K562 (cell line): ENCODE results near the gene C11orf86.

ENCODE experiments used
- E2F3 ChIP-seq: fragments of 250-450 bp; sonication (Bioruptor Pico); IDR thresholded peaks from 2 replicates; pipeline ENCODE4 v1.4.0; 2020; ENCODE audit warnings: mild to moderate bottlenecking
- EZH2 ChIP-seq: IDR thresholded peaks from 2 replicates; pipeline ENCODE4 v1.6.1; 2012; ENCODE audit warnings: low read depth, mild to moderate bottlenecking, inconsistent platforms, low read length, borderline replicate concordance
- PHF20 ChIP-seq: fragments of 450-650 bp; IDR thresholded peaks from 2 replicates; pipeline ENCODE4 v1.6.1; 2018; ENCODE audit not compliant: partially characterized antibody
- ZNF785 ChIP-seq: fragments of 250-450 bp; sonication (Bioruptor Pico); IDR thresholded peaks from 2 replicates; pipeline ENCODE4 v1.4.0; 2020; ENCODE audit warnings: mild to moderate bottlenecking

GRCh38 chr11:66966351-66966750, 8.8 kb upstream of the C11orf86 start:
- TF ChIP-seq EZH2 = no peak
- no peak for TF ChIP-seq E2F3
- no peak for TF ChIP-seq ZNF785
- no peak for TF ChIP-seq PHF20
